H4 (cell line): ENCODE data around the gene EME1. TPM values are rescaled to one million over a fixed set of nuclear protein-coding genes. Genes with fewer than 3 reads are reported as not detected.

Experiments used
- DNase-seq: peaks from one replicate; pipeline ENCODE4 v3.0.0-alpha.2; 2015; ENCODE audit warnings: low spot score
- total RNA-seq: library from RNA; depleted of rRNA; stranded (reverse); fragments of >200 nt; shearing (Covaris generic); gene quantifications from 2 replicates; pipeline ENCODE4 v1.2.3, GENCODE V29; 2014

Gene EME1
- total RNA-seq, 1 experiment from 2014 or later, result 9.4 TPM

DNA sequence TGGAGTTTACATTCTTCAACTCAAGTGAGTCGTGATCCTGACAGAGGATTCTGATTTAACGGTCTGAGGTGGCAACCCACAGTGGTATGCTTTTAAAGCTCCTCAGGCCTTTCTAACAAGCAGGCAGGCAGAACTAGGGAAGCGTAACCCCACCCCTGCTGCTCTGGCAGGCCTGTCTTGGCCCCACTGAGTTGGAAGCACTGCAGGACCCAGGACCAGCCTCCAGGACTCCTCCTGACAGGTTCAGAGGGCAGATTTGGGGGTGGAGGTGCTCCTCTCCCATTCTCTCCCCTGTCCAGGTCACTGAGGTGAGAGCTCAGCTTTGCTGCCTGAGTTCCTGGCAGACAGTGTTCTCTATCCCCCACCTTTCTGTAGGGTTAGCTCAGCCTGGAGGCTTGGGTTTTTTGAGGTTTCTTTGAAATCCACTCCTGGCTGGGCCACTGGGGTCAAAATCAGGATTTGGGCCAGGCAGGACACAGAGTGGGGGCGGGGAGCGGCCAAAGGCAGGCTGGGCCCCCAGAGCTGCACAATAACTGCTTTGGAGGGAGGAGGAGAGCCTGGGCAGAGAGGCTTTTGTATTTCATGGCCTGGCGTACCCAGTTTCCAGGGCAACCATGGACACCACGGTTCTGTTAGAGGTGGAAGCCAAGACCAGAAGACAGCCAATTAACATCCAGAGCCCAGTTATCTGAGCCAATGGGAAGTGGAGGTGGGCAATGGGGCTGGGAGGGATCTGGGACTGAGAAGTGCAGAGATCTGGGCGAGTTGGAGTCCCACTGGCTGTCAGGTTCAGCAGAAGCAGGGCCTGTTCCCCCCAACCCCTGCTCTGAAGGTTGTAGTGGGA lies 9.6 kb upstream of the EME1 start:
- DNase-seq, result no peak

- no peak for DNase-seq
Measured at GRCh38 chr17:50364061-50364458, 9.0 kb upstream of the EME1 start.

GRCh38 chr17:50364715-50365114 lies 8.3 kb upstream of the EME1 start:
- DNase-seq, result no peak

DNA sequence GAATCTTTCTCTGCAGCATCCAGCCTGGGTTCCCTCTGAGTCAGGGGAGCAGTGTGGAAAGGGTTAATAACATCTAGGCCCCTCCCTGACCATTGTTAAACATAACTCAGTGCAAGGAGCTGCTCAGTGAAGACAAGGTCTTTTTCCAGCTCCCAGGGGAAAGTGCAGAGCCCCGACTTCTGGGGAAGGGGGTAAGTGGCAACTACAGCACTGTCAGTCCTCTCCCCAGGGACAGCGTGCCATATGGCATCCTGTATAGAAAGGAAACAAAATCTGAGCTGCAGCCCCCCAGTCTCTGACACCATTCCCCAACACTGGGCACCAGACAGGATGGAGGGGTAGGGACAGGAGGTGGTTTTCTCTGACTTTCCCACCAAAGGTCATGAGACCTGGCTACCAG lies 7.9 kb upstream of the EME1 start:
- DNase-seq, result no peak

- DNase-seq, result no peak
Measured at GRCh38 chr17:50365649-50366393, 7.2 kb upstream of the EME1 start.

DNA sequence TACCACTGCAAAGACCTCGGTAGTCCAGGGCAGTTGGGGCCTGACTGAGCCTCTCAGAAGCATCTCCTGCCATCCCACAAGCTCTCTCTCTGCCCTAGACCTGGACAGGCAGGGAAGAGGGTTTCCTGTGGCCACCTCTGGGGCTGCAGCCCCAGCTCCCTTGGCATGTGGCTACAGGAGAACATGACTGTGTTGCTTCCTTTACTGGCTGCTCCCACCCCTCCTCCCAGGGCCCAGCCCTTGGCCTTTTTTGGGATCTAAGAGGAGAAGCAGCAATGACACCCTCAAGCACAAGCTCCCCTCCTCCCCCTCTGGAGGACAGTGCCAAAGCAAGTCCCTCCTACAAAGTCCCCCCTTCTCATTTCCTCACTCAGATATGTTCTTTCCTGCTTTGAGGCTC lies 5.6 kb upstream of the EME1 start:
- DNase-seq, result no peak

GRCh38 chr17:50370052-50370451 lies 3.0 kb upstream of the EME1 start:
- no peak for DNase-seq

- DNase-seq, result no peak
Measured at GRCh38 chr17:50371526-50371925, 1.5 kb upstream of the EME1 start.

GRCh38 chr17:50372222-50372757 lies 739 bp upstream of the EME1 start:
- no peak for DNase-seq

DNA sequence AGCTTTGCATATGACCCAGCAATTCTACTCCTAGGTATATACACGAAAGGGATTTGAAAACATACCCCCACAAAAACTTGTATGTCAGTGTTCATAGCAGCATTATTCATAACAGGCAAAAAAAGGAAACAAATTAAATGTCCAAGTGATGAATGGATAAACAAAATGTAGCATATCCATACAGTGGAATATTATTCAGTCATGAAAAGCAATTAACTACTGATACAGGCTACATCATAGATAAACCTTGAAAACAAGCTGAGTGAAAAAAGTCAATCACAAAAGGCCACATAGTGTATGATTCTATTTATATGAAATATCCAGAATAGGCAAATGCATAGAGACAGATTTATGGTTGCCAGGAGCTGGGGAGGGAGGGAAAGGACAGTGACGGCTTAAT lies 676 bp downstream of the EME1 start:
- DNase-seq, result no peak

DNA sequence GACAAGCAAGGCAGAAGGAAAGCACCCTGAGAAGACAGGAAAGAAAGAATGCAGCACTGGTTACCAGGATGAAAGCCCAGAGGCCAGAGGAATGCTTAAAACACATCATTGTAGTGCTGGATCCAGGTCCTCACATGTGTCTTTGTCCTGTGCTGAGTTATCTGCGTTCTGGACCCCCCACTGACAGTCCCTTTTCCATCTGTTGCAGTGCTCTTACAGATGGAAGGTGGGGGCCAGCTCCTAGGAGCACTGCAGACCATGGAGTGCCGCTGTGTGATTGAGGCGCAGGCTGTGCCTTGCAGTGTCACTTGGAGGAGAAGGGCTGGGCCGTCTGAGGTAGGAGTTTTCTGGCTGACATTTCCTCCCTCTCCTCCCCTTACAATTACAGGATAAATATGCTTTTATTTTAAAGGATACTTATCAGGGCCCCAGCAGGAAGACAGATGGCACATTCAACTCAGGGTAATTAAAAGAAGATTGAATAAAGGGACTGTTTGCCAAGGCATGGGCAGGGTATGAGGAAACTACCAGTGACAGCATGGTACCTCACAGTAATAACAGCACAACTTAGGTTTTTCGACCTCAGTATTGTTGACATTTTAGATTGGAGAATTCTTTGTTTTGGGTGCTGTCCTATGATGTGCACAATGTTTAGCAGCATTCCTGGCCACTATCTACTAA lies 3.0 kb downstream of the EME1 start:
- no peak for DNase-seq

DNA sequence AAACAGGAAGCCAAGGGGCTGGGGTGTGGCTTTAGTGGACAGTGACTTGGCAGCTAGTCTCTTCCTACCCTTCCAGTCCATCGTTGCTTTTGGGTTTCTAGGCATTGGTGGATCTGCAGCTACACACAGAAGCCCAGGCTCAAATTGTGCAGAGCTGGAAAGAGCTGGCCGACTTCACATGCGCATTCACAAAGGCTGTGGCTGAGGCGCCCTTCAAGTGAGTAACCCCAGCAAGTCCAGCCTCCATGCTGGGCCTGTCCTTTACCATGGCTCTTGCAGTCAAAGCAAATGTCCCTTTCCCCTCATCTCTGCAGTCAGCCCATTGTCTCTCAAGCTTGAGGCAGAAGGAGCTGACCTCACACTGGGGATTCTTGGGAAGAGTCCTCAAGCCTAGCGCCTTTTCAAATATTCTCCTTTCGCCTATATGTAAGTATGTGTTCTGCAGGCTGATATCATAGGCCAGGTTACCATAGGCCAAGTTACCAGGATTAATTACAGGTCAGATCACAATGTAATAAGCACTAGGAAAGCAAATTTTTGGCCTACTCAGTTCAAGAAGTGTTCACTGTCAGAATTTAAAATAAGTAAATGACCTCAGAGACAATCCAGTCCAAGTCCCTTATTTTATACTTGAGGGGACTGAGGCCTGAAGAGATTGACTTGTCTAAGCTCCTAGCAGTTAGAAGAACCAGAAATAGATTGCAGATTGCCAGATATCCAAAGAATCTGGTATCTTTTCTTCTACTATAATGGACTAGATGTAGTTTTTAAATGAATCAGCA lies 6.5 kb downstream of the EME1 start:
- no peak for DNase-seq

DNA sequence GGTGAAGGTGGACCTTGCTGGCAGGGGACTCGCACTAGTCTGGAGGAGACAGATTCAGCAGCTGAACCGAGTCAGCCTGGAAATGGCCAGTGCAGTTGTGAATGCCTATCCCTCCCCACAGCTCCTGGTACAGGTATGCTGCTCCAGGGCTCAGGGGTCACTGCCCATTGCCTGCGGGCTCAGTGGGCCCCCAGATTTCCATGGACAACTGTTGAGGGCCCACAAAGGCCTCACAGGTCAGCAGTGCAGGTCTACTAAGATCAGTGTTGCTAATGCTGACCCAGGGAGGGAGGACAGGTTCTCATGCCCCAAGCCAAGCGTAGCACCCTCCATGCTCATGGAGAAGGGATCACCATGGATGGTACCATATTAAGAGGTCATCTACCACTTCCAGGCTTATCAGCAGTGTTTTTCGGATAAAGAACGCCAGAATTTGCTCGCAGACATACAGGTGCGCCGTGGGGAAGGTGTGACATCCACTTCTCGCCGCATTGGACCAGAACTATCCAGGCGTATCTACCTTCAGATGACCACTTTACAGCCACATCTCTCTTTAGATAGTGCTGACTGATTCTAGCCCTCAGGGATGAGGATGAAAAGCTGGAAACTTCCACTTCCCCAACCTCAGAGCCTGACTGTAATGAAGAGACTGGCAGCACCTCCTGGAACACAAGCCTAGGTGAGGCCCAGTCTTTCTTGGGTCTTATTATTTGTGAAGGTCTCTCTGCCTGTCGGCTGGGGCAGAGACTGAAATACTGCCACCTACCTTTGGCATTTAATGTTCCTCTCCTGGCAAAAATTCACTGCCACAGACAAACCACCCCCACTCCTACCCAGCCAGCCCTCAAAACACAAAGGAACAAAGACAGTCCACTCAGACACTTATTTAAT lies 7.6 kb downstream of the EME1 start:
- DNase-seq, result no peak

- no peak for DNase-seq
Measured at GRCh38 chr17:50381260-50381815, 8.3 kb downstream of the EME1 start.

- no peak for DNase-seq
Measured at GRCh38 chr17:50381920-50382319, 8.9 kb downstream of the EME1 start.

- no peak for DNase-seq
Measured at GRCh38 chr17:50382931-50383330, 9.9 kb downstream of the EME1 start.

DNA sequence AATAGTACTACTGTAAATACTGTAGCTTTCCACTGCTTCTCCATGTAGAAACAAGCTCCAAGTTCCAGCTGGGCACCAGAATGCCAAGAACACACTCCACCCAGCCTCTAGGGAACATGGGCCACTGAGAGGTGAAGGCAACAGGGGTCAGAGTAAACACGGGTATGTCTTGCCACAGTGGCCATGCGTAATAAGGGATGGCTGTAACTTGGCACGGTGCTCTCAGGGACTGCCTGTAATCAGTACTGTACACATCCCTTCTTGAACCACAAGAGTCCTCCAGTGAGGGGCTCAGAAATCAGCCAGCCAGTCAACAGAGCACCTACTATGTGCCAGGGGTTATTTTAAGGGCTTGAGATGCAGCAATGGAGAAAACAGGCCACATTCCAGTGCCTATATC lies 13.5 kb downstream of the EME1 start:
- DNase-seq, result no peak

DNA sequence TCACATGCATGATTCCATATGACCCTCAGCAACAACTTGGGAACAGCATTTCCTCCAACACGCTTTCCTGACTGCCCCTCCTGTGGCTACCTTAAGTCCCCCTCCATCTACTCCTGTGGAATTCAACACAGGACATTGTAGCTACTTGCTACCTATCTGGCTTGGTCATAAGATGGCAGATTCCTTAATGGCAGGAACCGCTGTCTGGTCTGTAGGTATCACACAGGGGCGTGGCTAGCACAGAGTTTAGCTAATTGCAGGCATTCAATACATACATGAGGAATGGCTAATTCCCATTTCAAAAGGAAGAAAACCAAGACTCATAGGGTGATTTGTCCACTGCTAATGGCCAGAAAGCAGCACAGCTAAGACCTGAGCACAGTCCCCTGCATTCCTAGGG lies 15.7 kb downstream of the EME1 start:
- DNase-seq, result no peak

- no peak for DNase-seq
Measured at GRCh38 chr17:50389534-50389933, 16.5 kb downstream of the EME1 start.

DNA sequence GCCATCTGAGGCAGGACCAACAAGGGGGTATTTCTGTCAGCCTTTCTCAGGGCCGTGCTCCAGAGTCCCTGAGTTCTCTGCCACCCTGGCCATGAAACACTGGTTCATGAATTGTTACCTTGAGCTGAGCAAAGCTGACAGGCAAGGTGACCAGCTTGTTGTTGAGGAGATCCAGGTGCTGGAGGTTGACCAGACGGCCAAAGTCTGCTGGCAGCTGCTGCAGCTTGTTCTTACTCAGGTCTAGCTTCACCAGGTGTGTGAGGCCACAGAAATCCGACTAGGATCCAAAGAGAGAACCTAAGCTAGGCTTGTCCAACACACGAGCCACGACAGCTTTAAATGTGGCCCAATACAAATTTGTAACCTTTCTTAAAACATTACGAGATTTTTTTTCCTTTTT lies 19.6 kb downstream of the EME1 start:
- DNase-seq, result no peak
